ENCODE results near the gene PTPRG.

PTPRG gene

GRCh38 chr3:62199126-62199525 lies 637.8 kb downstream of the PTPRG start:
- H3K9ac ChIP-seq (ENCODE audit: low read depth, low read length) = no peak overlapping the region
- H3K4me1 ChIP-seq (ENCODE audit: control insufficient read depth, insufficient read depth, low read length) = no peaks in the 10 kb centered on the region
- H3K4me3 ChIP-seq (ENCODE audit: low read depth, low read length) = no peak overlapping the region
- H3K9me3 ChIP-seq (ENCODE audit: control insufficient read depth, insufficient read depth, low read length) = no peaks in the 10 kb centered on the region
- H3K27me3 ChIP-seq (ENCODE audit: control insufficient read depth, insufficient read depth, low read length) = no peaks in the 10 kb centered on the region
- peaks cover 12% of the 10 kb centered on the region for H3K36me3 ChIP-seq (ENCODE audit: control insufficient read depth, insufficient read depth, low read length)

GRCh38 chr3:62201438-62202035 lies 640.2 kb downstream of the PTPRG start:
- Histone ChIP-seq H3K9ac (ENCODE audit: low read depth, low read length) (no peak overlapping the region), H3K9me3 (ENCODE audit: control insufficient read depth, insufficient read depth, low read length) (no peaks in the 10 kb centered on the region), H3K4me1 (ENCODE audit: control insufficient read depth, insufficient read depth, low read length) (no peaks in the 10 kb centered on the region), H3K27me3 (ENCODE audit: control insufficient read depth, insufficient read depth, low read length) (no peaks in the 10 kb centered on the region), H3K36me3 (ENCODE audit: control insufficient read depth, insufficient read depth, low read length) (peaks cover 8% of the 10 kb centered on the region), H3K4me3 (ENCODE audit: low read depth, low read length) (no peak overlapping the region)

- H3K27me3 ChIP-seq (ENCODE audit: control insufficient read depth, insufficient read depth, low read length) = no peaks in the 10 kb centered on the region
- no peak overlapping the region for H3K9ac ChIP-seq (ENCODE audit: low read depth, low read length)
- H3K36me3 ChIP-seq (ENCODE audit: control insufficient read depth, insufficient read depth, low read length) = peaks cover 8% of the 10 kb centered on the region
- H3K4me1 ChIP-seq (ENCODE audit: control insufficient read depth, insufficient read depth, low read length) = no peaks in the 10 kb centered on the region
- no peak overlapping the region for H3K4me3 ChIP-seq (ENCODE audit: low read depth, low read length)
- no peaks in the 10 kb centered on the region for H3K9me3 ChIP-seq (ENCODE audit: control insufficient read depth, insufficient read depth, low read length)
Observed at GRCh38 chr3:62203152-62203551, 641.8 kb downstream of the PTPRG start.

- Histone ChIP-seq H3K36me3 (ENCODE audit: control insufficient read depth, insufficient read depth, low read length) (peaks cover 8% of the 10 kb centered on the region), H3K9me3 (ENCODE audit: control insufficient read depth, insufficient read depth, low read length) (no peaks in the 10 kb centered on the region), H3K4me1 (ENCODE audit: control insufficient read depth, insufficient read depth, low read length) (no peaks in the 10 kb centered on the region), H3K27me3 (ENCODE audit: control insufficient read depth, insufficient read depth, low read length) (no peaks in the 10 kb centered on the region), H3K9ac (ENCODE audit: low read depth, low read length) (no peak overlapping the region), H3K4me3 (ENCODE audit: low read depth, low read length) (no peak overlapping the region)
Observed at GRCh38 chr3:62203561-62203960, 642.2 kb downstream of the PTPRG start.

- Histone ChIP-seq H3K4me1 (ENCODE audit: control insufficient read depth, insufficient read depth, low read length) (no peaks in the 10 kb centered on the region), H3K4me3 (ENCODE audit: low read depth, low read length) (no peak overlapping the region), H3K27me3 (ENCODE audit: control insufficient read depth, insufficient read depth, low read length) (no peaks in the 10 kb centered on the region), H3K36me3 (ENCODE audit: control insufficient read depth, insufficient read depth, low read length) (peaks cover 8% of the 10 kb centered on the region), H3K9ac (ENCODE audit: low read depth, low read length) (no peak overlapping the region), H3K9me3 (ENCODE audit: control insufficient read depth, insufficient read depth, low read length) (no peaks in the 10 kb centered on the region)
Observed at GRCh38 chr3:62207197-62207596, 645.8 kb downstream of the PTPRG start.

GRCh38 chr3:62208385-62208784 lies 647.0 kb downstream of the PTPRG start:
- Histone ChIP-seq H3K4me3 (ENCODE audit: low read depth, low read length) (no peak overlapping the region), H3K27me3 (ENCODE audit: control insufficient read depth, insufficient read depth, low read length) (no peaks in the 10 kb centered on the region), H3K9me3 (ENCODE audit: control insufficient read depth, insufficient read depth, low read length) (no peaks in the 10 kb centered on the region), H3K4me1 (ENCODE audit: control insufficient read depth, insufficient read depth, low read length) (no peaks in the 10 kb centered on the region), H3K36me3 (ENCODE audit: control insufficient read depth, insufficient read depth, low read length) (peaks cover 3% of the 10 kb centered on the region), H3K9ac (ENCODE audit: low read depth, low read length) (no peak overlapping the region)

GRCh38 chr3:62209101-62209500 lies 647.7 kb downstream of the PTPRG start:
- no peaks in the 10 kb centered on the region for H3K9me3 ChIP-seq (ENCODE audit: control insufficient read depth, insufficient read depth, low read length)
- H3K27me3 ChIP-seq (ENCODE audit: control insufficient read depth, insufficient read depth, low read length) = no peaks in the 10 kb centered on the region
- H3K4me3 ChIP-seq (ENCODE audit: low read depth, low read length) = no peak overlapping the region
- no peaks in the 10 kb centered on the region for H3K4me1 ChIP-seq (ENCODE audit: control insufficient read depth, insufficient read depth, low read length)
- no peak overlapping the region for H3K9ac ChIP-seq (ENCODE audit: low read depth, low read length)
- H3K36me3 ChIP-seq (ENCODE audit: control insufficient read depth, insufficient read depth, low read length) = no peaks in the 10 kb centered on the region

GRCh38 chr3:62210011-62210410 lies 648.6 kb downstream of the PTPRG start:
- no peaks in the 10 kb centered on the region for H3K36me3 ChIP-seq (ENCODE audit: control insufficient read depth, insufficient read depth, low read length)
- H3K9ac ChIP-seq (ENCODE audit: low read depth, low read length) = no peak overlapping the region
- H3K9me3 ChIP-seq (ENCODE audit: control insufficient read depth, insufficient read depth, low read length) = no peaks in the 10 kb centered on the region
- H3K27me3 ChIP-seq (ENCODE audit: control insufficient read depth, insufficient read depth, low read length) = no peaks in the 10 kb centered on the region
- no peaks in the 10 kb centered on the region for H3K4me1 ChIP-seq (ENCODE audit: control insufficient read depth, insufficient read depth, low read length)
- no peak overlapping the region for H3K4me3 ChIP-seq (ENCODE audit: low read depth, low read length)

- Histone ChIP-seq H3K36me3 (ENCODE audit: control insufficient read depth, insufficient read depth, low read length) (no peaks in the 10 kb centered on the region), H3K27me3 (ENCODE audit: control insufficient read depth, insufficient read depth, low read length) (no peaks in the 10 kb centered on the region), H3K9me3 (ENCODE audit: control insufficient read depth, insufficient read depth, low read length) (no peaks in the 10 kb centered on the region), H3K9ac (ENCODE audit: low read depth, low read length) (no peak overlapping the region), H3K4me1 (ENCODE audit: control insufficient read depth, insufficient read depth, low read length) (no peaks in the 10 kb centered on the region), H3K4me3 (ENCODE audit: low read depth, low read length) (no peak overlapping the region)
Observed at GRCh38 chr3:62211675-62212429, 650.5 kb downstream of the PTPRG start.

GRCh38 chr3:62214850-62215249 lies 653.5 kb downstream of the PTPRG start:
- peaks cover under 1% of the 10 kb centered on the region for H3K36me3 ChIP-seq (ENCODE audit: control insufficient read depth, insufficient read depth, low read length)
- no peaks in the 10 kb centered on the region for H3K27me3 ChIP-seq (ENCODE audit: control insufficient read depth, insufficient read depth, low read length)
- H3K4me1 ChIP-seq (ENCODE audit: control insufficient read depth, insufficient read depth, low read length) = no peaks in the 10 kb centered on the region
- no peak overlapping the region for H3K4me3 ChIP-seq (ENCODE audit: low read depth, low read length)
- H3K9me3 ChIP-seq (ENCODE audit: control insufficient read depth, insufficient read depth, low read length) = no peaks in the 10 kb centered on the region
- H3K9ac ChIP-seq (ENCODE audit: low read depth, low read length) = no peak overlapping the region

GRCh38 chr3:62220616-62221015 lies 659.2 kb downstream of the PTPRG start:
- Histone ChIP-seq H3K9me3 (ENCODE audit: control insufficient read depth, insufficient read depth, low read length) (no peaks in the 10 kb centered on the region), H3K27me3 (ENCODE audit: control insufficient read depth, insufficient read depth, low read length) (no peaks in the 10 kb centered on the region), H3K4me1 (ENCODE audit: control insufficient read depth, insufficient read depth, low read length) (no peaks in the 10 kb centered on the region), H3K4me3 (ENCODE audit: low read depth, low read length) (no peak overlapping the region), H3K9ac (ENCODE audit: low read depth, low read length) (no peak overlapping the region), H3K36me3 (ENCODE audit: control insufficient read depth, insufficient read depth, low read length) (peaks cover 3% of the 10 kb centered on the region)

GRCh38 chr3:62225051-62225450 lies 663.7 kb downstream of the PTPRG start:
- no peaks in the 10 kb centered on the region for H3K27me3 ChIP-seq (ENCODE audit: control insufficient read depth, insufficient read depth, low read length)
- no peak overlapping the region for H3K9ac ChIP-seq (ENCODE audit: low read depth, low read length)
- no peaks in the 10 kb centered on the region for H3K9me3 ChIP-seq (ENCODE audit: control insufficient read depth, insufficient read depth, low read length)
- H3K4me1 ChIP-seq (ENCODE audit: control insufficient read depth, insufficient read depth, low read length) = peaks cover 8% of the 10 kb centered on the region
- H3K36me3 ChIP-seq (ENCODE audit: control insufficient read depth, insufficient read depth, low read length) = no peaks in the 10 kb centered on the region
- no peak overlapping the region for H3K4me3 ChIP-seq (ENCODE audit: low read depth, low read length)
